GM19463 (cell line): ENCODE measurements around the gene EGR1.

ENCODE experiments used
- ATAC-seq: cut with Tn5 transposase; IDR thresholded peaks from one replicate; pipeline ENCODE4 v1.9.1; 2021; ENCODE audit warnings: mild to moderate bottlenecking, moderate library complexity; ENCODE audit not compliant: unreplicated experiment

Gene EGR1

GRCh38 chr5:138452720-138453119, 12.6 kb upstream of the EGR1 start:
- ATAC-seq: no peak

- ATAC-seq: no peak
These were observed 11.7 kb upstream of the EGR1 start for GRCh38 chr5:138453590-138453989.

- ATAC-seq: no peak
These were observed 11.2 kb upstream of the EGR1 start for GRCh38 chr5:138454121-138454520.

GRCh38 chr5:138455232-138455930, 9.9 kb upstream of the EGR1 start:
- no peak for ATAC-seq

GRCh38 chr5:138457531-138458275, 7.6 kb upstream of the EGR1 start:
- ATAC-seq: no peak

GRCh38 chr5:138458384-138458783, 6.9 kb upstream of the EGR1 start:
- ATAC-seq: no peak

GRCh38 chr5:138458856-138459255, 6.4 kb upstream of the EGR1 start:
- no peak for ATAC-seq

GRCh38 chr5:138459311-138459933, 5.9 kb upstream of the EGR1 start:
- peak; percentile 38 for ATAC-seq

- no peak for ATAC-seq
These were observed 5.1 kb upstream of the EGR1 start for GRCh38 chr5:138460032-138460693.

- no peak for ATAC-seq
These were observed 3.7 kb upstream of the EGR1 start for GRCh38 chr5:138461343-138462125.

GRCh38 chr5:138463419-138464007, 1.8 kb upstream of the EGR1 start:
- no peak for ATAC-seq

GRCh38 chr5:138464008-138464387, 1.3 kb upstream of the EGR1 start:
- peak; percentile 47 for ATAC-seq

- peak; percentile 70 for ATAC-seq
These were observed 655 bp upstream of the EGR1 start for GRCh38 chr5:138464388-138465260.

- ATAC-seq: no peak
These were observed 1.0 kb downstream of the EGR1 start for GRCh38 chr5:138466125-138466899.

GRCh38 chr5:138466900-138467710, 1.8 kb downstream of the EGR1 start:
- no peak for ATAC-seq

- ATAC-seq: no peak
These were observed 2.4 kb downstream of the EGR1 start for GRCh38 chr5:138467711-138468132.

- ATAC-seq: no peak
These were observed 3.1 kb downstream of the EGR1 start for GRCh38 chr5:138468133-138468965.
